RWPE2 (cell line): Measurements from ENCODE around the gene USP35.

Source experiments
- ATAC-seq: fragments of 200-7000 bp; cut with Tn5 transposase; 3 replicates; pipeline ENCODE4 v1.9.1; 2021; ENCODE audit warnings: low read depth
- DNase-seq: peaks from one replicate; pipeline ENCODE4 v3.0.0-alpha.2; 2020; ENCODE audit warnings: low spot score
- H3K27ac ChIP-seq: fragments of 450-650 bp; 2 replicates; pipeline ENCODE4 v1.5.1; 2017; ENCODE audit warnings: mild to moderate bottlenecking; ENCODE audit not compliant: poor library complexity, severe bottlenecking
- H3K27me3 ChIP-seq: fragments of 250-450 bp; sonication (Bioruptor Pico); 2 replicates; pipeline ENCODE4 v1.5.1; 2021; ENCODE audit warnings: mild to moderate bottlenecking, moderate library complexity; ENCODE audit not compliant: insufficient read depth, poor library complexity, severe bottlenecking
- H3K36me3 ChIP-seq: fragments of 250-450 bp; sonication (Bioruptor Pico); 2 replicates; pipeline ENCODE4 v1.5.1; 2020; ENCODE audit warnings: low read depth, mild to moderate bottlenecking, moderate library complexity
- H3K4me1 ChIP-seq: fragments of 250-450 bp; sonication (Bioruptor Pico); 2 replicates; pipeline ENCODE4 v1.5.1; 2021; ENCODE audit warnings: mild to moderate bottlenecking, moderate library complexity; ENCODE audit not compliant: insufficient read depth, poor library complexity, severe bottlenecking
- H3K4me3 ChIP-seq: fragments of 250-450 bp; sonication (Bioruptor Pico); 2 replicates; pipeline ENCODE4 v1.5.1; 2021; ENCODE audit warnings: mild to moderate bottlenecking, moderate library complexity; ENCODE audit not compliant: severe bottlenecking
- H3K9me3 ChIP-seq: fragments of 250-450 bp; sonication (Bioruptor Pico); 2 replicates; pipeline ENCODE4 v1.5.1; 2021; ENCODE audit warnings: mild to moderate bottlenecking, moderate library complexity; ENCODE audit not compliant: severe bottlenecking
- CTCF ChIP-seq: fragments of 450-650 bp; IDR thresholded peaks from one replicate; pipeline ENCODE4 v1.5.1; 2017; ENCODE audit warnings: mild to moderate bottlenecking, moderate library complexity; ENCODE audit not compliant: poor library complexity, severe bottlenecking

USP35 gene

DNA sequence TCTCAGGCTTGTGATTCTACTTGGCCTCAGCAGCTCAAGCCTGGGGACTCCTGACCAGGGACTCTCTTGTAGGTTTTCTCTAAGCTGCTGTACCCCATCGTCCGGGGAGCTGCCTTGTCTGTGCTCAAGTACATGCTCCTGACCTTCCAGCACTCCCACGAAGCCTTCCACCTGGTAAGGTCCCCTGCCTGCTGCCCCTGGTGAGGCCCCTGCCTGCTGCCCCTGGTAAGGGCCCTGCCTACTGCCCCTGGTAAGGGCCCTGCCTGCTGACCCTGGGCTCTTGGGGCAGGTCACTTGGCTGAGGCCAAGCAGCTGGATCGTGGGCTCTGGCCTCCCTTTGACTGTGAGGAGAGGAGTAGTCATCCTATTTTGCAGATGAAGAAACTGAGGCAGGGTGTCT is 11.3 kb downstream of the USP35 start:
- Histone ChIP-seq H3K4me3 (no peak overlapping the region), H3K4me1 (no peaks in the 10 kb centered on the region), H3K9me3 (no peaks in the 10 kb centered on the region), H3K36me3 (peaks cover 11% of the 10 kb centered on the region; the same call in 1 of the 2 replicates), H3K27ac (no peak overlapping the region), H3K27me3 (no peaks in the 10 kb centered on the region)
- ATAC-seq (no peak), DNase-seq (no peak)
- TF ChIP-seq CTCF = no peak

DNA sequence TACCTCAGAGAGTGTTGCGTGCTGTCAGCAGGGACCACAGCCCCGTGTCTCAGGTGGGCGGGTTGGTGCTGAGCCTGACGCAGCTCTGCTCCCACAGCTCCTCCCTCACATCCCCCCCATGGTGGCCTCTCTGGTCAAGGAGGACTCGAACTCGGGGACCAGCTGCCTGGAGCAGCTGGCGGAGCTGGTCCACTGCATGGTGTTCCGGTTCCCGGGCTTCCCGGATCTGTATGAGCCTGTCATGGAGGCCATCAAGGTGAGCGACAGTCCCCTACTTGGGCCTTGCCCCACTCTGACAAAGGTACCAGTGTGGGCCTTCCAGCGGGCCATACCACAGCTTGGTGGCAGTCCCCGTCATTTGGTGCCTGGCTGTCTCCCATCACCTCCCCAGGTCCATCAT is 11.8 kb downstream of the USP35 start:
- no peak for ATAC-seq
- Histone ChIP-seq H3K4me1 (no peaks in the 10 kb centered on the region), H3K27me3 (no peaks in the 10 kb centered on the region), H3K4me3 (no peak overlapping the region), H3K27ac (no peak overlapping the region), H3K9me3 (no peaks in the 10 kb centered on the region), H3K36me3 (peaks cover 11% of the 10 kb centered on the region; the same call in 1 of the 2 replicates)
- peak; percentile 60 for DNase-seq
- no peak for TF ChIP-seq CTCF

- no peak for TF ChIP-seq CTCF
- Histone ChIP-seq H3K27ac (no peak overlapping the region), H3K4me3 (no peak overlapping the region), H3K4me1 (no peaks in the 10 kb centered on the region), H3K36me3 (peaks cover 13% of the 10 kb centered on the region; the same call in 1 of the 2 replicates), H3K9me3 (no peaks in the 10 kb centered on the region), H3K27me3 (no peaks in the 10 kb centered on the region)
- no peak for DNase-seq
- no peak for ATAC-seq
Observed at GRCh38 chr11:78201096-78201818, 12.5 kb downstream of the USP35 start.

DNA sequence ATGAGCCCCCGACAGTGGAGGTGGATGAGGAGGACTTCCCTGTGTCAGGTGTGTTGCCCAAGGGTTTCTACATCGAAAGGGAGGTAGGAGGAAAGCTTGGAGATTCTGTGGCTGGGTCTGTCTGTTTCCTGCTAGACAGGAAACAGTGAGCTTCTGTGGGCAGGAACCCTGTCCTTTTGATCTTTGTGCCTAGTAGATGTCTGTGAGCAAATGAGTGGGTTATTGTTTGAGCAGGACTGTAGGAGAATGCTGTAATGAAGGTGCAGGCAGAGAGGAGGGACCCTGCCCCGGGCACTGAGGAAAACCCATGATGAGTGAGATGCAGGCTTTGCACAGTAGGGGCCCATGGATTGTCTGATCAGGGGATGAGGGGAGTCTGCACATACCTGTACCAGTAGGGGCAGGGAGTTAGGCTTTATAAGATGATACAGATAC is 14.0 kb downstream of the USP35 start:
- no peak overlapping the region for H3K4me3 ChIP-seq
- no peak for ATAC-seq
- no peak overlapping the region for H3K27ac ChIP-seq
- no peaks in the 10 kb centered on the region for H3K9me3 ChIP-seq
- H3K4me1 ChIP-seq = no peaks in the 10 kb centered on the region
- H3K36me3 ChIP-seq = peaks cover 14% of the 10 kb centered on the region; the same call in 1 of the 2 replicates
- TF ChIP-seq CTCF = no peak
- H3K27me3 ChIP-seq = no peaks in the 10 kb centered on the region
- DNase-seq = no peak

- TF ChIP-seq CTCF = no peak
- ATAC-seq = no peak
- H3K27me3 ChIP-seq = no peaks in the 10 kb centered on the region
- H3K27ac ChIP-seq = no peak overlapping the region
- no peak overlapping the region for H3K4me3 ChIP-seq
- DNase-seq = no peak
- peaks cover 14% of the 10 kb centered on the region; the same call in 1 of the 2 replicates for H3K36me3 ChIP-seq
- H3K9me3 ChIP-seq = no peaks in the 10 kb centered on the region
- no peaks in the 10 kb centered on the region for H3K4me1 ChIP-seq
Observed at GRCh38 chr11:78203184-78203583, 14.5 kb downstream of the USP35 start.
